ENCODE measurements around the gene NRP1.

Gene NRP1

GRCh38 chr10:33152146-33152545 lies 182.3 kb downstream of the NRP1 start:
- Histone ChIP-seq H3K9me3 (ENCODE audit: control insufficient read depth in 1 of 2, low read length in 2 of 2) (no peaks in the 10 kb centered on the region), H3K27me3 (ENCODE audit: low read depth, low read length) (no peaks in the 10 kb centered on the region), H3K27ac (ENCODE audit: low read length) (no peak overlapping the region), H3K36me3 (ENCODE audit: control insufficient read depth in 1 of 2, insufficient read depth in 2 of 2, low read length in 2 of 2) (no peaks in the 10 kb centered on the region), H3K4me1 (ENCODE audit: control insufficient read depth in 1 of 2, insufficient read depth in 2 of 2, low read length in 2 of 2) (no peaks in the 10 kb centered on the region), H3K4me3 (ENCODE audit: low read depth in 1 of 2, low read length in 2 of 2) (no peak overlapping the region)

GRCh38 chr10:33151344-33151864 lies 183.1 kb downstream of the NRP1 start:
- H3K36me3 ChIP-seq (ENCODE audit: control insufficient read depth in 1 of 2, insufficient read depth in 2 of 2, low read length in 2 of 2) = no peaks in the 10 kb centered on the region
- H3K27me3 ChIP-seq (ENCODE audit: low read depth, low read length) = no peaks in the 10 kb centered on the region
- no peak overlapping the region for H3K27ac ChIP-seq (ENCODE audit: low read length)
- no peaks in the 10 kb centered on the region for H3K9me3 ChIP-seq (ENCODE audit: control insufficient read depth in 1 of 2, low read length in 2 of 2)
- no peak overlapping the region for H3K4me3 ChIP-seq (ENCODE audit: low read depth in 1 of 2, low read length in 2 of 2)
- no peaks in the 10 kb centered on the region for H3K4me1 ChIP-seq (ENCODE audit: control insufficient read depth in 1 of 2, insufficient read depth in 2 of 2, low read length in 2 of 2)

- H3K4me1 ChIP-seq (ENCODE audit: control insufficient read depth in 1 of 2, insufficient read depth in 2 of 2, low read length in 2 of 2) = no peaks in the 10 kb centered on the region
Measured at GRCh38 chr10:33150889-33151288, 183.6 kb downstream of the NRP1 start.

GRCh38 chr10:33150146-33150545 lies 184.3 kb downstream of the NRP1 start:
- H3K27ac ChIP-seq (ENCODE audit: low read length) = no peak overlapping the region
- H3K4me1 ChIP-seq (ENCODE audit: control insufficient read depth in 1 of 2, insufficient read depth in 2 of 2, low read length in 2 of 2) = no peaks in the 10 kb centered on the region
- no peaks in the 10 kb centered on the region for H3K27me3 ChIP-seq (ENCODE audit: low read depth, low read length)
- H3K9me3 ChIP-seq (ENCODE audit: control insufficient read depth in 1 of 2, low read length in 2 of 2) = no peaks in the 10 kb centered on the region
- no peaks in the 10 kb centered on the region for H3K36me3 ChIP-seq (ENCODE audit: control insufficient read depth in 1 of 2, insufficient read depth in 2 of 2, low read length in 2 of 2)
- no peak overlapping the region for H3K4me3 ChIP-seq (ENCODE audit: low read depth in 1 of 2, low read length in 2 of 2)

More at GRCh38 chr10:33150889-33151288, 183.6 kb downstream of the NRP1 start:
- H3K4me3 ChIP-seq (ENCODE audit: low read depth in 1 of 2, low read length in 2 of 2) = no peak overlapping the region
- H3K27me3 ChIP-seq (ENCODE audit: low read depth, low read length) = no peaks in the 10 kb centered on the region
- H3K27ac ChIP-seq (ENCODE audit: low read length) = no peak overlapping the region
- H3K9me3 ChIP-seq (ENCODE audit: control insufficient read depth in 1 of 2, low read length in 2 of 2) = no peaks in the 10 kb centered on the region
- no peaks in the 10 kb centered on the region for H3K36me3 ChIP-seq (ENCODE audit: control insufficient read depth in 1 of 2, insufficient read depth in 2 of 2, low read length in 2 of 2)

- Histone ChIP-seq H3K36me3 (ENCODE audit: control insufficient read depth in 1 of 2, insufficient read depth in 2 of 2, low read length in 2 of 2) (no peaks in the 10 kb centered on the region), H3K4me1 (ENCODE audit: control insufficient read depth in 1 of 2, insufficient read depth in 2 of 2, low read length in 2 of 2) (no peaks in the 10 kb centered on the region), H3K27ac (ENCODE audit: low read length) (no peak overlapping the region), H3K27me3 (ENCODE audit: low read depth, low read length) (no peaks in the 10 kb centered on the region), H3K9me3 (ENCODE audit: control insufficient read depth in 1 of 2, low read length in 2 of 2) (no peaks in the 10 kb centered on the region), H3K4me3 (ENCODE audit: low read depth in 1 of 2, low read length in 2 of 2) (no peak overlapping the region)
Measured at GRCh38 chr10:33147013-33147310, 187.5 kb downstream of the NRP1 start.

GRCh38 chr10:33146189-33147012 lies 188.1 kb downstream of the NRP1 start:
- Histone ChIP-seq H3K27me3 (ENCODE audit: low read depth, low read length) (no peaks in the 10 kb centered on the region), H3K4me1 (ENCODE audit: control insufficient read depth in 1 of 2, insufficient read depth in 2 of 2, low read length in 2 of 2) (no peaks in the 10 kb centered on the region), H3K27ac (ENCODE audit: low read length) (no peak overlapping the region), H3K4me3 (ENCODE audit: low read depth in 1 of 2, low read length in 2 of 2) (no peak overlapping the region), H3K36me3 (ENCODE audit: control insufficient read depth in 1 of 2, insufficient read depth in 2 of 2, low read length in 2 of 2) (no peaks in the 10 kb centered on the region), H3K9me3 (ENCODE audit: control insufficient read depth in 1 of 2, low read length in 2 of 2) (no peaks in the 10 kb centered on the region)

GRCh38 chr10:33145451-33146188 lies 188.8 kb downstream of the NRP1 start:
- no peaks in the 10 kb centered on the region for H3K36me3 ChIP-seq (ENCODE audit: control insufficient read depth in 1 of 2, insufficient read depth in 2 of 2, low read length in 2 of 2)
- no peak overlapping the region for H3K27ac ChIP-seq (ENCODE audit: low read length)
- no peak overlapping the region for H3K4me3 ChIP-seq (ENCODE audit: low read depth in 1 of 2, low read length in 2 of 2)
- H3K9me3 ChIP-seq (ENCODE audit: control insufficient read depth in 1 of 2, low read length in 2 of 2) = no peaks in the 10 kb centered on the region
- H3K4me1 ChIP-seq (ENCODE audit: control insufficient read depth in 1 of 2, insufficient read depth in 2 of 2, low read length in 2 of 2) = no peaks in the 10 kb centered on the region
- H3K27me3 ChIP-seq (ENCODE audit: low read depth, low read length) = no peaks in the 10 kb centered on the region

- Histone ChIP-seq H3K9me3 (ENCODE audit: control insufficient read depth in 1 of 2, low read length in 2 of 2) (no peaks in the 10 kb centered on the region), H3K4me1 (ENCODE audit: control insufficient read depth in 1 of 2, insufficient read depth in 2 of 2, low read length in 2 of 2) (peaks cover 0 to 3% of the 10 kb centered on the region in 2 donors), H3K36me3 (ENCODE audit: control insufficient read depth in 1 of 2, insufficient read depth in 2 of 2, low read length in 2 of 2) (no peaks in the 10 kb centered on the region), H3K4me3 (ENCODE audit: low read depth in 1 of 2, low read length in 2 of 2) (no peak overlapping the region), H3K27me3 (ENCODE audit: low read depth, low read length) (no peaks in the 10 kb centered on the region), H3K27ac (ENCODE audit: low read length) (no peak overlapping the region)
Measured at GRCh38 chr10:33143160-33143728, 191.2 kb downstream of the NRP1 start.

GRCh38 chr10:33142295-33142694 lies 192.2 kb downstream of the NRP1 start:
- Histone ChIP-seq H3K4me3 (ENCODE audit: low read depth in 1 of 2, low read length in 2 of 2) (no peak overlapping the region), H3K36me3 (ENCODE audit: control insufficient read depth in 1 of 2, insufficient read depth in 2 of 2, low read length in 2 of 2) (no peaks in the 10 kb centered on the region), H3K27me3 (ENCODE audit: low read depth, low read length) (no peaks in the 10 kb centered on the region), H3K4me1 (ENCODE audit: control insufficient read depth in 1 of 2, insufficient read depth in 2 of 2, low read length in 2 of 2) (peaks cover 0 to 3% of the 10 kb centered on the region in 2 donors), H3K27ac (ENCODE audit: low read length) (no peak overlapping the region), H3K9me3 (ENCODE audit: control insufficient read depth in 1 of 2, low read length in 2 of 2) (no peaks in the 10 kb centered on the region)

- Histone ChIP-seq H3K4me1 (ENCODE audit: control insufficient read depth in 1 of 2, insufficient read depth in 2 of 2, low read length in 2 of 2) (peaks cover 0 to 3% of the 10 kb centered on the region in 2 donors), H3K27me3 (ENCODE audit: low read depth, low read length) (no peaks in the 10 kb centered on the region), H3K4me3 (ENCODE audit: low read depth in 1 of 2, low read length in 2 of 2) (no peak overlapping the region), H3K36me3 (ENCODE audit: control insufficient read depth in 1 of 2, insufficient read depth in 2 of 2, low read length in 2 of 2) (no peaks in the 10 kb centered on the region), H3K9me3 (ENCODE audit: control insufficient read depth in 1 of 2, low read length in 2 of 2) (no peaks in the 10 kb centered on the region), H3K27ac (ENCODE audit: low read length) (no peak overlapping the region)
Measured at GRCh38 chr10:33141251-33141650, 193.2 kb downstream of the NRP1 start.

GRCh38 chr10:33139181-33139646 lies 195.3 kb downstream of the NRP1 start:
- Histone ChIP-seq H3K27ac (ENCODE audit: low read length) (no peak overlapping the region), H3K27me3 (ENCODE audit: low read depth, low read length) (no peaks in the 10 kb centered on the region), H3K36me3 (ENCODE audit: control insufficient read depth in 1 of 2, insufficient read depth in 2 of 2, low read length in 2 of 2) (no peaks in the 10 kb centered on the region), H3K4me1 (ENCODE audit: control insufficient read depth in 1 of 2, insufficient read depth in 2 of 2, low read length in 2 of 2) (peaks cover 0 to 3% of the 10 kb centered on the region in 2 donors), H3K9me3 (ENCODE audit: control insufficient read depth in 1 of 2, low read length in 2 of 2) (no peaks in the 10 kb centered on the region), H3K4me3 (ENCODE audit: low read depth in 1 of 2, low read length in 2 of 2) (no peak overlapping the region)

Data from muscle layer of duodenum (tissue), 2 donors.